HepG2 (cell line): ENCODE measurements around the gene IFNK. TPM values are rescaled to one million over a fixed set of nuclear protein-coding genes. Genes with fewer than 3 reads are reported as not detected.

Experiments
- AGO1 ChIP-seq: fragments of 200-400 bp; formaldehyde crosslinking; IDR thresholded peaks from 2 replicates; pipeline ENCODE4 v1.6.1; 2017; ENCODE audit warnings: mild to moderate bottlenecking, low read depth, low read length, moderate library complexity; ENCODE audit not compliant: poor library complexity, severe bottlenecking
- ARID2 ChIP-seq: sonication (generic); formaldehyde crosslinking; IDR thresholded peaks from 2 replicates; pipeline ENCODE4 v1.8.1; 2022; ENCODE audit warnings: mild to moderate bottlenecking, missing genetic modification reagents, borderline replicate concordance
- CHD2 ChIP-seq: IDR thresholded peaks from 2 replicates; pipeline ENCODE4 v1.6.1; 2011; ENCODE audit warnings: low read depth, low read length, improper control_type of control experiment
- CREB1 ChIP-seq, 2 experiments: fragments of 450-650 bp in 1 of 2; IDR thresholded peaks; 2 replicates each; pipeline ENCODE4 v1.6.1; 2016 to 2017; ENCODE audit warnings: control low read depth in 1 of 2, mild to moderate bottlenecking in 1 of 2, missing compliant biosample characterization in 1 of 2, missing genetic modification characterization in 1 of 2
- CREB3 ChIP-seq: sonication (generic); formaldehyde crosslinking; IDR thresholded peaks from 2 replicates; pipeline ENCODE4 v1.5.0; 2020; ENCODE audit warnings: missing genetic modification reagents
- FLYWCH1 ChIP-seq: sonication (generic); formaldehyde crosslinking; IDR thresholded peaks from 2 replicates; pipeline ENCODE4 v1.8.1; 2023; ENCODE audit warnings: mild to moderate bottlenecking, missing genetic modification reagents
- FOXC1 ChIP-seq: sonication (generic); formaldehyde crosslinking; IDR thresholded peaks from 2 replicates; pipeline ENCODE4 v1.8.0; 2022; ENCODE audit warnings: mild to moderate bottlenecking, missing genetic modification reagents, borderline replicate concordance
- GRHL1 ChIP-seq: sonication (generic); formaldehyde crosslinking; conservative IDR thresholded peaks from 2 replicates; pipeline ENCODE4 v1.8.0; 2022; ENCODE audit warnings: missing genetic modification reagents
- ISX ChIP-seq: sonication (generic); formaldehyde crosslinking; conservative IDR thresholded peaks from 2 replicates; pipeline ENCODE4 v1.5.0; 2020; ENCODE audit warnings: missing genetic modification reagents
- KLF6 ChIP-seq: IDR thresholded peaks from 2 replicates; pipeline ENCODE4 v1.8.0; 2016; ENCODE audit warnings: missing biosample characterization, missing genetic modification reagents
- MTF1 ChIP-seq: sonication (generic); formaldehyde crosslinking; IDR thresholded peaks from 2 replicates; pipeline ENCODE4 v1.5.0; 2020; ENCODE audit warnings: missing genetic modification reagents
- RFX5 ChIP-seq: IDR thresholded peaks from 2 replicates; pipeline ENCODE4 v1.6.1; 2011; ENCODE audit warnings: low read depth, low read length, improper control_type of control experiment
- SNAPC2 ChIP-seq: sonication (generic); formaldehyde crosslinking; IDR thresholded peaks from 2 replicates; pipeline ENCODE4 v1.8.1; 2022; ENCODE audit warnings: mild to moderate bottlenecking, missing genetic modification reagents
- SP4 ChIP-seq: sonication (generic); formaldehyde crosslinking; IDR thresholded peaks from 2 replicates; pipeline ENCODE4 v1.8.1; 2023; ENCODE audit warnings: mild to moderate bottlenecking, missing genetic modification reagents
- TCF7L2 ChIP-seq: IDR thresholded peaks from 2 replicates; pipeline ENCODE4 v1.6.1; 2011; ENCODE audit warnings: mild to moderate bottlenecking, low read depth, low read length, moderate library complexity
- TSC22D2 ChIP-seq: sonication (generic); formaldehyde crosslinking; IDR thresholded peaks from 2 replicates; pipeline ENCODE4 v1.5.1; 2020; ENCODE audit warnings: missing genetic modification reagents, mild to moderate bottlenecking, borderline replicate concordance
- ZBTB7A ChIP-seq: sonication (generic); formaldehyde crosslinking; IDR thresholded peaks from 2 replicates; pipeline ENCODE4 v1.8.0; 2022; ENCODE audit warnings: mild to moderate bottlenecking, missing genetic modification reagents
- ZFP36L2 ChIP-seq: sonication (generic); formaldehyde crosslinking; IDR thresholded peaks from 2 replicates; pipeline ENCODE4 v1.4.0; 2020; ENCODE audit warnings: missing genetic modification reagents
- ZIK1 ChIP-seq: sonication (generic); formaldehyde crosslinking; IDR thresholded peaks from 2 replicates; pipeline ENCODE4 v1.5.0; 2020; ENCODE audit warnings: mild to moderate bottlenecking, low read depth, missing genetic modification reagents, borderline replicate concordance
- ZNF350 ChIP-seq: sonication (generic); formaldehyde crosslinking; IDR thresholded peaks from 2 replicates; pipeline ENCODE4 v1.4.0; 2020; ENCODE audit warnings: mild to moderate bottlenecking, low read depth, missing genetic modification reagents, borderline replicate concordance
- ZNF543 ChIP-seq: sonication (generic); formaldehyde crosslinking; IDR thresholded peaks from 2 replicates; pipeline ENCODE4 v1.4.0; 2020; ENCODE audit warnings: mild to moderate bottlenecking, missing genetic modification reagents
- ZNF670 ChIP-seq: sonication (generic); formaldehyde crosslinking; IDR thresholded peaks from 2 replicates; pipeline ENCODE4 v1.8.0; 2022; ENCODE audit warnings: mild to moderate bottlenecking, missing genetic modification reagents, borderline replicate concordance
- ZSCAN31 ChIP-seq: sonication (generic); formaldehyde crosslinking; IDR thresholded peaks from 2 replicates; pipeline ENCODE4 v1.5.0; 2020; ENCODE audit warnings: low read depth, mild to moderate bottlenecking, missing genetic modification reagents
- polyA plus RNA-seq, 8 experiments: library from polyadenylated mRNA; depleted of rRNA in 3 of 8; stranded (reverse) in 7 of 8; unstranded in 1 of 8; fragments of >200 nt; fragmentation: Illumina TruSeq in 4 of 8; extraction: Trizol in 4 of 8; gene quantifications; 2 replicates each; pipeline versions ENCODE4 v1.2.1 to v1.2.3, GENCODE V29; 2011 to 2016; ENCODE audit warnings: low read depth in 4 of 8, missing spikeins in 1 of 8, mixed read lengths in 1 of 8; ENCODE audit not compliant: insufficient read depth in 1 of 8
- total RNA-seq, 5 experiments: library from RNA; depleted of rRNA; stranded (reverse); fragments of >200 nt; fragmentation: Illumina TruSeq; extraction: Trizol; gene quantifications; 2 replicates each; pipeline ENCODE4 v1.2.3, GENCODE V29; 2016; ENCODE audit warnings: low read depth in 1 of 5
- TF ChIP-seq, protein P1 (sequence below): sonication (generic); formaldehyde crosslinking; IDR thresholded peaks from 2 replicates; pipeline ENCODE4 v1.5.0; 2020; ENCODE audit warnings: missing genetic modification reagents, mild to moderate bottlenecking, borderline replicate concordance
- TF ChIP-seq, protein P2 (sequence below): sonication (generic); formaldehyde crosslinking; IDR thresholded peaks from 2 replicates; pipeline ENCODE4 v1.9.0; 2021; ENCODE audit warnings: missing genetic modification reagents, borderline replicate concordance

Gene IFNK
- total and polyA plus RNA-seq, 2 of the 13 experiments (the other 11 are each of a cell fraction or from before 2014, with no cell fraction given): not detected

GRCh38 chr9:27566118-27566517 is 42.0 kb downstream of the IFNK start (continued):
- TF ChIP-seq ZIK1 (CRISPR knock-in tag) (no peak), MTF1 (CRISPR knock-in tag) (no peak), SP4 (CRISPR knock-in tag) (no peak), CREB1 (IDR thresholded peaks at IDR 0.05) (no peak), CREB1 (CRISPR knock-in tag; IDR thresholded peaks at IDR 0.05) (0 out of 2 replicates have a peak, but pooled peaks have one; percentile 31), SNAPC2 (CRISPR knock-in tag) (no peak), ISX (no peak), FLYWCH1 (CRISPR knock-in tag) (no peak), CREB3 (CRISPR knock-in tag) (no peak), ZNF670 (CRISPR knock-in tag) (no peak), ZNF543 (CRISPR knock-in tag) (no peak), TCF7L2 (no peak), ZBTB7A (CRISPR knock-in tag) (no peak), ZNF350 (CRISPR knock-in tag) (no peak), KLF6 (CRISPR knock-in tag) (no peak), TSC22D2 (no peak), ZFP36L2 (CRISPR knock-in tag) (no peak), RFX5 (no peak), AGO1 (no peak), ARID2 (CRISPR knock-in tag) (no peak), FOXC1 (CRISPR knock-in tag) (no peak), CHD2 (no peak), GRHL1 (CRISPR knock-in tag) (no peak), ZSCAN31 (no peak)
- TF ChIP-seq, protein P1, sequence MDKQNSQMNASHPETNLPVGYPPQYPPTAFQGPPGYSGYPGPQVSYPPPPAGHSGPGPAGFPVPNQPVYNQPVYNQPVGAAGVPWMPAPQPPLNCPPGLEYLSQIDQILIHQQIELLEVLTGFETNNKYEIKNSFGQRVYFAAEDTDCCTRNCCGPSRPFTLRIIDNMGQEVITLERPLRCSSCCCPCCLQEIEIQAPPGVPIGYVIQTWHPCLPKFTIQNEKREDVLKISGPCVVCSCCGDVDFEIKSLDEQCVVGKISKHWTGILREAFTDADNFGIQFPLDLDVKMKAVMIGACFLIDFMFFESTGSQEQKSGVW (CRISPR knock-in tag): no peak
- TF ChIP-seq, protein P2, sequence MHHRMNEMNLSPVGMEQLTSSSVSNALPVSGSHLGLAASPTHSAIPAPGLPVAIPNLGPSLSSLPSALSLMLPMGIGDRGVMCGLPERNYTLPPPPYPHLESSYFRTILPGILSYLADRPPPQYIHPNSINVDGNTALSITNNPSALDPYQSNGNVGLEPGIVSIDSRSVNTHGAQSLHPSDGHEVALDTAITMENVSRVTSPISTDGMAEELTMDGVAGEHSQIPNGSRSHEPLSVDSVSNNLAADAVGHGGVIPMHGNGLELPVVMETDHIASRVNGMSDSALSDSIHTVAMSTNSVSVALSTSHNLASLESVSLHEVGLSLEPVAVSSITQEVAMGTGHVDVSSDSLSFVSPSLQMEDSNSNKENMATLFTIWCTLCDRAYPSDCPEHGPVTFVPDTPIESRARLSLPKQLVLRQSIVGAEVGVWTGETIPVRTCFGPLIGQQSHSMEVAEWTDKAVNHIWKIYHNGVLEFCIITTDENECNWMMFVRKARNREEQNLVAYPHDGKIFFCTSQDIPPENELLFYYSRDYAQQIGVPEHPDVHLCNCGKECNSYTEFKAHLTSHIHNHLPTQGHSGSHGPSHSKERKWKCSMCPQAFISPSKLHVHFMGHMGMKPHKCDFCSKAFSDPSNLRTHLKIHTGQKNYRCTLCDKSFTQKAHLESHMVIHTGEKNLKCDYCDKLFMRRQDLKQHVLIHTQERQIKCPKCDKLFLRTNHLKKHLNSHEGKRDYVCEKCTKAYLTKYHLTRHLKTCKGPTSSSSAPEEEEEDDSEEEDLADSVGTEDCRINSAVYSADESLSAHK (CRISPR knock-in tag): no peak
